ENCODE measurements around the gene ZPBP.

GRCh38 chr7:49892481-49892880 is 200.6 kb downstream of the ZPBP start:
- no peak for TF ChIP-seq MAX (IDR thresholded peaks at IDR 0.05; ENCODE audit: low read depth, low read length)
- TF ChIP-seq CTCF (IDR thresholded peaks at IDR 0.05; ENCODE audit: low read depth, low read length): no peak
- TF ChIP-seq POLR2A (IDR thresholded peaks at IDR 0.05; ENCODE audit: extremely low read depth, insufficient read length): no peak

Measured in NB4 (cell line).